Stimulated activated CD8-positive, alpha-beta memory T cell treated with anti-CD3 and anti-CD28 coated beads, Interleukin-12 subunit alpha, Interleukin-12 subunit beta, amount 100 ng/mL, for 24 hours (primary cell): ENCODE data around the gene SYNGAP1.
A peak's percentile ranks its signal among the peaks of the same experiment; 100 is the strongest.

Source experiments
- DNase-seq: peaks from one replicate; pipeline ENCODE4 v3.0.0-alpha.2; 2020; ENCODE audit errors: extremely low read depth

SYNGAP1 gene

DNA sequence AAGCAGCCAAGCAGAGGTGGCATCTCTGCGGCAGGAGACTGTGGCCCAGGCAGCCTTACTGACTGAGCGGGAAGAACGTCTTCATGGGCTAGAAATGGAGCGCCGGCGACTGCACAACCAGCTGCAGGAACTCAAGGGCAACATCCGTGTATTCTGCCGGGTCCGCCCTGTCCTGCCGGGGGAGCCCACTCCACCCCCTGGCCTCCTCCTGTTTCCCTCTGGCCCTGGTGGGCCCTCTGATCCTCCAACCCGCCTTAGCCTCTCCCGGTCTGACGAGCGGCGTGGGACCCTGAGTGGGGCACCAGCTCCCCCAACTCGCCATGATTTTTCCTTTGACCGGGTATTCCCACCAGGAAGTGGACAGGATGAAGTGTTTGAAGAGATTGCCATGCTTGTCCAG lies 15.0 kb upstream of the SYNGAP1 start:
- no peak for DNase-seq

DNA sequence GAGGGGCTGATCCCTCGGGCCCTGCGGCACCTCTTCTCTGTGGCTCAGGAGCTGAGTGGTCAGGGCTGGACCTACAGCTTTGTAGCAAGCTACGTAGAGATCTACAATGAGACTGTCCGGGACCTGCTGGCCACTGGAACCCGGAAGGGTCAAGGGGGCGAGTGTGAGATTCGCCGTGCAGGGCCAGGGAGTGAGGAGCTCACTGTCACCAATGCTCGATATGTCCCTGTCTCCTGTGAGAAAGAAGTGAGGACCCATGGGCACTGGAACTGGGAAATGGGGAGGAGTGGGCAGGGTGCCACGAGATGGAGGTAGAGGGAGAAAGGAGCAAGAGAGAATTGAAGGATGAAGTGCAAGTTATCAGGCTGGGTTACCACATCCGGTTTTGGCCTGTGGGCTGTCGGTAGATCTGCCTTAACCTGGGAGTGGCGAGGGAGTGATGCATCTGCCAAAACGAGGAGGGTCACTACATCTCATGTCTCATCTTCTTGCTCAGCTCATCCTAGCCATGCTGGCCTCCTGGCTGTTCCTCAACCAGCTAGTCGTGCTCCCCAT lies 14.4 kb upstream of the SYNGAP1 start:
- DNase-seq = no peak

DNA sequence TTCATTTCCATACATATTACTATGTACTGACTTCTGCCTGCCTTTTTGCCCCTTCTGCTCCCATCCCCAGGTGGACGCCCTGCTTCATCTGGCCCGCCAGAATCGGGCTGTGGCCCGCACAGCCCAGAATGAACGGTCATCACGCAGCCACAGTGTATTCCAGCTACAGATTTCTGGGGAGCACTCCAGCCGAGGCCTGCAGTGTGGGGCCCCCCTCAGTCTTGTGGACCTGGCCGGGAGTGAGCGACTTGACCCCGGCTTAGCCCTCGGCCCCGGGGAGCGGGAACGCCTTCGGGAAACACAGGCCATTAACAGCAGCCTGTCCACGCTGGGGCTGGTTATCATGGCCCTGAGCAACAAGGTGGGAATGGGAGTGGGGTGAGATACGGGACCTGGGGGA lies 13.7 kb upstream of the SYNGAP1 start:
- no peak for DNase-seq

DNA sequence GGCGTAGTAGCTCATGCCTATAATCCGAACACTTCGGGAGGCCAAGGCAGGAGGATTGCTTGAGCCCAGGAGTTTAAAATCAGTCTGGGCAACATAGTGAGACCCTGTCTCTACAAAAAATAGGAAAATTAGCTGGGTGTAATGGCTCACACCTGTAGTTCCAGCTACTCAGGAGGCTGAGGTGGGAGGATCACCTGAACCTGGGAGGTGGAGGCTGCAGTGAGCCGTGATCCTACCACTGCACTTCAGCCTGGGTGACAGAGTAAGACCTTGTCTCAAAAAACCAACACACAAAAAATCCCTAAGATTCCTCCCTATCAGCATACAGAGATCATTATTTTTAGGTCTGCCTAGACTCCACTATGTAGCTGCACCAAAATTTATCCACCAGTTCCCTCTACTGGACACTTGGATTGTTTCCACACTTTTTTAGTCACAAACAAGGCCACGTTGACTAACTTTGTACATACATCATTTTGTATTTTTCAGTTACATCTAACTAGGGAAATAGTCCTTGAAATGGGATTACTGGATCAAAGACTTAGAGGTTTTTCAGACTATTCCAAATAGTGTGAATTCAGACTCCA lies 12.6 kb upstream of the SYNGAP1 start:
- DNase-seq = no peak

DNA sequence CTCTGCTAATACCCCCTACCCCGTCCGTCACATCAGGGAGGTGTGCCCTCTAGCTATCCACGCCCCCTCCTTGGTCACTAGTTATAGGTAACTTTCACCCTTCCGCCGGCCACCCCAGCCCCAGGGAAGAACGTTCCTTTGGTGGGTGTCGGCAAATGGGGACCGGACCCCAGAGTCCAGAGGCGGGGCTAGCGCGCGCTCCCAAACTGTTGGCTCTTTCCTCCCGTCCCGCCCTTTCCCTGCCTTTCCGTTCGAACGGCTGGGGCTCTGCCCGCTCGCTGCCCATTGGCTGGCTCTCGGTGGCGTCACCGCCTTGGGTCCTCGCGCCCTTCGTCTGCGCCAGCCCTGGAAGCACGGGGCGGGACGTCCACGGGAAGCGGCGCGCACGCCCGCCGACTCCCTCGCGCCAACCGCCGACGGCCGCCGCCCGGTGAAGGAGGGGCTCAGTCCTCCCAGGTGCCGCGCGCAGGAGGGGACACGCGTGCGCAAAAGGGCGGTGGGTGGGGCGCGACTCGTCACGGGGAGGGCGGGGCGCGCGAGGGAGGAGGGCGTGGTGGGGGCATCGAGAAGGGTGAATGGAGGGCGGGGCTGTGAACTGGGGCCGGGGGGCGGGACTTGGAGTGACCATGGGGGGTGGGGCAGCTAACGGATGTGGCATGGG lies 9.7 kb upstream of the SYNGAP1 start:
- peak; percentile 92 for DNase-seq

DNA sequence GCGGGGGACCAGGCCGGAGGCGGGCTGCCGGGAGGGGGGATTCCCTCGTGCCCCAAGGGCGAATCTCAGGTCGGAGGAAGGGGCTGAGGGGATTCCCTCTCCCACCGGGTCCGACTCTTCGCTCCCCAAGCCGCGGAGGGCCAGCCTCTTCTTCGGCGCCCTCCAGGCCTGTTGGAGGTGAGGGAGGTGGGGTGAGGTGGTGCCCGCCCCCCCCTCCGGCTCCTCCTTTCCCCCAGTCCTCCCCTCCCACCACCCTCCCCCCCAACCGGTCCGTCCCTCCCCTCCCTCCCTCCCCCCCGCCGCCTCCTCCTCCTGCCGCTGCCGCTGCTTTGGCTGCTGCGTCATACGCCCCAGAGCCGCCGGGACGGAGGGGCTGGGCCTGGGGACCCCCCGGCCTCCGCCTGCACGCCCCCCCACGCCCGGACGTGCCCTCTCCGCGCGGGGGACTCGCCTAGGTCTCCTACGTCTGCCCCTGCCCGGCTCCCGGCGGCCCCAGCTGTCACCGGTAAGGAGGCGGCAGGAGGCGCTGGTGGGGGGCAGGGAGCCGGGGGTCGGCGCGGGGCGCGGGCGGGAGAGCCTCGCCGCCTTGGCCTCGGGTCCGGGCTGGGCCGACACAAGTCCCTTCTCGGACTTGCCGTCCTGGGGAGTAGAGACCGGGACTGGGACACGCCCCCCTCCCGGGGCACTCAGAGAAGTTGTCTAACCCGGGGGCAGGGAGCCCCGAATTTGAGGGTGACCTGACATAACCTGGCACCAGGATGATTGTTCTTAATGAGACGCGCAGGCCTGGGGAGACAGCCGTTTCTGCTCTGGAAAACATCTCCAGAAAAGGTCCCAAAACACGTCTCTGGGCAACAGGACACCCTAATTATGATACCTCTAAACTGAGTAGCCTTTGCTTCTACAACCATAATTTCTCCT lies 8.9 kb upstream of the SYNGAP1 start, which contains the start of gene PHF1:
PHF1 (plus strand) TSS at position 304 of the 921 bp plus-strand sequence. CDS start 1,250 bp downstream, outside the sequence.
- DNase-seq = no peak

DNA sequence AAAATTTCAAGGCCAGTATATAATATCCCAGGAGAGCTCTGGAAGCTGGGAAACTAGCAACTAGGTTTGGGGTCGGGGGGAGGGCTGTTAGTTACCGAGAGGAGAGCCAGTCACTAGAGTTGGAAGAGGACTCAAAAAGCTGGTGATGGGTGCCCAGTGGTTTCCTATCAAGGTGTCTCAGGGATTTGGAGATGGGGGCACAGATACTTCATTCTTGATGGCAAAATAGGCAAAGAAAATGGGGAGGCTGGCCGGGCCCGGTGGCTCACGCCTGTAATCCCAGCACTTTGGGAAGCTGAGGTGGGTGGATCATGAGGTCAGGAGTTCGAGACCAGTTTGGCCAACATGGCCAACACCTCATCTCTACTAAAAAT lies 8.2 kb upstream of the SYNGAP1 start:
- no peak for DNase-seq

DNA sequence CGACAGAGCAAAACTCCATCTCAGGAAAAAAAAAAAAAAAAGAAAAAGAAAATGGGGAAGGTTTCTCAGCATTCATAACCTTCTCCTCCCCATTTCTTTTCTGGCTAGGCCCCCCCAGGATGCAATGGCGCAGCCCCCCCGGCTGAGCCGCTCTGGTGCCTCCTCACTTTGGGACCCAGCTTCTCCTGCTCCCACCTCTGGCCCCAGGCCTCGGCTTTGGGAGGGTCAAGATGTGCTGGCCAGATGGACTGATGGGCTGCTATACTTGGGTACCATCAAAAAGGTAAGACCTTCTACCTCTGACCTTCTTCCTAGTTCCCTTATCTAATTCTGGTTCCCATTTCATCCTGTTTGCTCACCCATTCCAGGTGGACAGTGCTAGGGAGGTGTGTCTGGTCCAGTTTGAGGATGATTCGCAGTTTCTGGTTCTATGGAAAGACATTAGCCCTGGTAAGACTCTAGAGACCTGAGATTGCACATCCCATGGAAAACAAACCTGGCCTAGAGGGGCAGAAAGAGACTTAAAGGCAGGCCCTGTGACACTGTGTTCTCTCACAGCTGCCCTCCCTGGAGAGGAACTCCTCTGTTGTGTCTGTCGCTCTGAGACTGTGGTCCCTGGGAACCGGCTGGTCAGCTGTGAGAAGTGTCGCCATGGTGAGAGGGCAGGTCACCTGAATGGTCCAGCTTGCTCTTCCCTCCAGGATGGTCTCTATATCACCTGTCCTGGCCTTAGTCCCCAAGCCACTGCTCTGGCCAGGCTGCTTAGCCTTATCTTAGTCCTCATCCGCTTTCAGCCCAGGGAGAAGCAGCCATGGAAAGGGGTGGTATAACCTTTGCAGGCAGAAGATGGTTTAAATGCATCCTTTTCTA lies 7.5 kb upstream of the SYNGAP1 start:
- no peak for DNase-seq

DNA sequence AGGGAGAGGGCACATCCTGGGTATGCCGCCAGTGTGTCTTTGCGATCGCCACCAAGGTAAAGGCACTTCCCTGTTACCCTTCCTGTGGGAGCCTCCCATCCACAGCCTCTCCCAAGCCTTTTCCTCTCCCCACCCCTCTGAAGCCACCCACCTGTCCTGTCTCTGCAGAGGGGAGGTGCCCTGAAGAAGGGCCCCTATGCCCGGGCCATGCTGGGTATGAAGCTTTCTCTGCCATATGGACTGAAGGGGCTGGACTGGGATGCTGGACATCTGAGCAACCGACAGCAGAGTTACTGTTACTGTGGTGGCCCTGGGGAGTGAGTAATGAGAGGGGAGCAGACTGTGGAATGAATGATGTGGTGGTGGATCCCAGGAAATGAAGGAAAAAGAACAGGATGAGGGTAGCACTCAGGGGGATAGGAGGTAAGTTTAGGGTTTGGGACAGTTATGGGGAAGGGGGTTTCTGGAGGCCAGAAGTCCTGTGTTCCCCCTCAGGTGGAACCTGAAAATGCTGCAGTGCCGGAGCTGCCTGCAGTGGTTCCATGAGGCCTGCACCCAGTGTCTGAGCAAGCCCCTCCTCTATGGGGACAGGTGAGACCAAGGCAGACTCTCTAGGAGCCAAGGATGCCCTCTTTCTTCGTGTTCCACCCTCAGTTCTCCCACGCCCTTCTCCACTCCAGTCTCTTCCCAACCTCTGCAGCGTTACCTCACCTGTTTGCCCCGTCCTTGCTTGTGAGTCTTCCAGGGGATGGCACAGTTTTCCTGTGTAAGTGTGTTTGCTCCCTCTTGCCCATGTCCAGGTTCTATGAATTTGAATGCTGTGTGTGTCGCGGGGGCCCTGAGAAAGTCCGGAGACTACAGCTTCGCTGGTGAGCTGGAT lies 6.4 kb upstream of the SYNGAP1 start:
- no peak for DNase-seq

DNA sequence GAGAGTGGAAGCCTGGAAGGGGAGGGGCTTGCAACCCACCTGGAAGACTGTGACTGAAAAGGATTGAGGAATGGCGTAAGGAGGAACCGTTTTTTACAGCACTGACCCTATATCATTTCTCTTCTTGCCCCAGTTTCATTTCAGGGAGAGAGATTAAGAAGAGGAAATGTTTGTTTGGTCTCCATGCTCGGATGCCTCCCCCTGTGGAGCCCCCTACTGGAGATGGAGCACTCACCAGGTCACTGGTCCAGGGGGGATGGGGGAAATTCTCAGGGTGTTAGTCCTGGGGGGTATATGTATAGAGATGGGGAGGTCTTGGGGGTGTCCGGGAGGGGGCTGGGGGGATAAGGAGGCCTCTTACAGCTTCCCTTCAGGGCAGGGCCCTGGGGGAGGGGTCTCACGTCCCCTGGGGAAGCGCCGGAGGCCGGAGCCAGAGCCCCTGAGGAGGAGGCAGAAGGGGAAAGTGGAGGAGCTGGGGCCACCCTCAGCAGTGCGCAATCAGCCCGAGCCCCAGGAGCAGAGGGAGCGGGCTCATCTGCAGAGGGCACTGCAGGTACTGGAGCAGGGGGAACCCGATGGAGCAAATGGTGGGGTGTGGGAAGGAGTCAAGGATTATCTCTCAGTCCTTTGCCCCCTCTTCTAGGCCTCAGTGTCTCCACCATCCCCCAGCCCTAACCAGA lies 5.1 kb upstream of the SYNGAP1 start:
- no peak for DNase-seq

DNA sequence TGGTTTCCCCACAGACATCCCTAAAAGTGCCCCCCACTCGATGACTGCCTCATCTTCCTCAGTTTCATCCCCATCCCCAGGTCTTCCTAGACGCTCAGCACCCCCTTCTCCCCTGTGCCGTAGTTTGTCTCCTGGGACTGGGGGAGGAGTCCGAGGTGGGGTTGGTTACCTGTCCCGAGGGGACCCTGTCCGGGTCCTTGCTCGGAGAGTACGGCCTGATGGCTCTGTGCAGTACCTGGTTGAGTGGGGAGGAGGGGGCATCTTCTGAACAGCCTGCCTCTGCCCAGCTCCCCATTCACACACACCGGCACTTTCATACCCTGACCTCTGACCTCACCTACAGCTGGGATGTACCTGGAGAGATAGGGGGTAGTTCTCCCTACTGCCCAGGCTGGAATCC lies 4.0 kb upstream of the SYNGAP1 start:
- no peak for DNase-seq

DNA sequence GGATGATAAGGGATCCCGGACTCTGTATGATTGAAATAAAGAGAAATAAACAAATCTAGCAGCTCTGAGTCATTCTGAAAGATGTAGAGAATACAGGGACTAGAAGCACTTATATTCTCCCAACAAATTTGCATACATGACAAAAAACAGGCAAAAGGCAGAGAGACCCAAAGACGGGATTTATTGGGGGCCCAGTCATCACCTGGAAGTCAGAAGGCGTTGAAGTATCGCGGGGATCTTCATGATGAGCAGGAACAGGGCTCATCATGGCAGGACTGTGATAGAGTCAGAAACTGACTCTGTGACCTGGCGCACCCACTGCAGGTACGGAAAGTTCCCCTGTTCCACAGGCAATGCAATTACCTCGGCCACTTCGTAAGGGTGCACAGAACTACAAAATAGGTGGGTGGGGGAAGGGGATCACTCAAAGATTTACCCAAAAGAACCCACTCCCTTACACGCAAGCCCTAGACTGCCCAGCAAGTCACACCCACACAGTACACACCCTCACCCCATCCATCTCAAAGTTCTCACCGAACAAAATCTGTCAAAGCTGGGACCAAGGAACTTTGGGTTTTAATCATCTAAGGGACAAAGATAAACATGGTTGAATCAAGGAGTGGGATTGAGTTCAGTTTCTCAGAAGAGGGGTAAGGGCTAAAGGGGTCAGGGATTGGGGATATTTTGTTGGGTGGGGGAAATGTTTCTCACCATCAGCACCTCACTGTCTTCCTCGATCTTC lies 3.3 kb upstream of the SYNGAP1 start:
- no peak for DNase-seq

DNA sequence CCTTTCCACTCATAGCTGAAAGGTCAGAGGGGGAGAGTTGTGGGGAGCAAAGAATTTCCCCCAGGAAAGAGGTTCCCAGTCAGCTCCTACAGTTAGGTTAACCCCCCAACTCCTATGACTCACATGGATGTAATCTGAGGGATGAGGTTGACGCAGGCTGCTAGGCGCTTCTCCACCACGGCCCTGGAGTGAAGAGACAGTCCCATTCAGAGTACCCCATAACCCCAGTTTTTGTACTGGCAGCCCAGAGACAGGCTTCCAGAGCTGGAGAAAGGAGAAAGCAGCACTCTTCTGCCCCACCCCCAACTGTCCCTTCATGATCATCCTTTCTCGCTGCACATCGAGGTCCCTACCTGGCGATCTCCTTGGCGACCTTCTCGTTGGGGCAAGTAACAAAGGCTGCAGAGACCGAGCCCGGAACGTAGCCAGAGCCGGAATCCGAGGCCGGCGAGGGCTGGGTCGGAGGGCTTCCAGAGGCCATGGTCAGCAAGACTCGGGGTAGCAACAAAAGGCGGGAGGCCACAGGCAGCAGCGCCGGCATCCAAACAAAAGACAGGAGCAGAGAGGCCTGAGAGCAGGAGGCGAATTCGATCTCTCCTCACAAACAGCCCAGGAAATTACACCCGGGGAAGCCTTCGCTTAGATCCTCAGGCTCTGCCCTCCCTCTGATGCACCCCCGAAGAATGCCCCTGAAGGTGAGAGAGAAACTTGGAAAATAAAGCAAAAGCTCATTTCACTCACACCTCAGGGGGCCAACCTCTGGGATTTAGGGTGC lies 2.5 kb upstream of the SYNGAP1 start:
- no peak for DNase-seq

DNA sequence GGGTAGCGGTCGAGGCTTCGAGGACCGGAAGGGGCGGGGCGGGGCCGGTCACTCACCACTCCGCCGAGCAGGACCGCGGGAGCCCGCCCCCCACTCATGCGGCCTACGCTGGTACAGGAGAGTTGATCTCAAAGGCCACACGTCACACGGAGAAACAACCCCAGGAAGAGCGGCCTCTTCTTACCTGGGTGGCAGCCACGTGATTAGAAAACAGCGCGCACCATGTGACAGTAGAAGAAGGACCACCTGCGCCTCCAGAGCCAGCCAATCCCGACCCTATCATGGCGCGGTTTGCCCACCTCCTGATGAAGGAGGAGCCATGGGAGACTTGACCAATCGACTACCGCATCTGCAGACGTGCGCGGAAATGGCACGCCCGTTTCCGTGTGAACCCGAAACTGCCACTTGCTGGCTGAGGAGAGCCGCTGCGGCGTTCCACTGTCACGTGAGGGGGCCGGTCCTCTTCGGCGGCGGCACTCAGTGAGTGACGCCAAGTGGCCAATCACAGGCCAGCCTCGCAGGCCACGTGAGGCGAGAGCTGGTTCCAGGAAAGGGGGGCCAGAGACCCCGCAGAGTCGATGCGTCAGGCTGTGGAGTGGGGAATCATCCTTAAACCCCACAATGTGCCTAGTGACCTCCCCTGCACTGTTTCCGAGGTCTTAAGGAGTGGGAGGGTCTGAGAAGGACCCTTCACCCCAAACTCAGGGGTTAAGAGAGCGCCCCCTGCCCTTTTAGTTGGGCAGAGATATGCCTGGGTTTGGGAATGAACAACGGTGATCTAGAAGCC lies 1.8 kb upstream of the SYNGAP1 start, which contains the start of gene CUTA:
CUTA (minus strand) TSS at position 205 of the 787 bp plus-strand sequence; CDS start at position 98, 107 bp downstream.
- peak; percentile 97 for DNase-seq

DNA sequence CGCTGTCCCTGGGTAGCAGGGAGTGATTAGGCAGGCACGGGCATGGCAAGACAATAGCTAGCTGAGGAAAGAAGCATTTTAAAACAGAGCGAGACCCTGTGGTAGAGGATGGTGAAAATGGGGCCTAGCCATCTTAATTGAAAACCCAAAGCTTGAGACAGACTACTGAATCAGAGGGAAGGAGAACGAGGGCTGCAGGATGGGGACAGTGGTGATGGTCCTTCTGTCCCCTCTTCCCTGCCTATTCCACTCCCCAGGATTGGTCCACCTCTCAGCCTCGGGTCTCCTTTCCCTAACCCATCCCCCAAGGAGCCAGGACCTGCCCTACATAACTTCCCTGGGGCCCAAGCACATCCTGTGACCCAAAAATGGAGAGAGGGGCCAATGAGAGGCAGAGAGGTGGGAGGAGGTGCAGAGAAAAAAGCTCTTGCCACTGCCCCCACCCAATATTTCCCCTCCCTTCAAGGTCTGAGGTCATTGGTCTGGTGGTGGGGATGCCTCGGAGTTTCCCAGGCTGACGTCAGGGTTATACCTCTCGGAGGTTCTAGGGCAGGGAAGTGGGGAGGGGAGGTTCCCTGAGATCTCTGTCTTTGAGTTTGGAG lies 1.1 kb upstream of the SYNGAP1 start:
- no peak for DNase-seq

DNA sequence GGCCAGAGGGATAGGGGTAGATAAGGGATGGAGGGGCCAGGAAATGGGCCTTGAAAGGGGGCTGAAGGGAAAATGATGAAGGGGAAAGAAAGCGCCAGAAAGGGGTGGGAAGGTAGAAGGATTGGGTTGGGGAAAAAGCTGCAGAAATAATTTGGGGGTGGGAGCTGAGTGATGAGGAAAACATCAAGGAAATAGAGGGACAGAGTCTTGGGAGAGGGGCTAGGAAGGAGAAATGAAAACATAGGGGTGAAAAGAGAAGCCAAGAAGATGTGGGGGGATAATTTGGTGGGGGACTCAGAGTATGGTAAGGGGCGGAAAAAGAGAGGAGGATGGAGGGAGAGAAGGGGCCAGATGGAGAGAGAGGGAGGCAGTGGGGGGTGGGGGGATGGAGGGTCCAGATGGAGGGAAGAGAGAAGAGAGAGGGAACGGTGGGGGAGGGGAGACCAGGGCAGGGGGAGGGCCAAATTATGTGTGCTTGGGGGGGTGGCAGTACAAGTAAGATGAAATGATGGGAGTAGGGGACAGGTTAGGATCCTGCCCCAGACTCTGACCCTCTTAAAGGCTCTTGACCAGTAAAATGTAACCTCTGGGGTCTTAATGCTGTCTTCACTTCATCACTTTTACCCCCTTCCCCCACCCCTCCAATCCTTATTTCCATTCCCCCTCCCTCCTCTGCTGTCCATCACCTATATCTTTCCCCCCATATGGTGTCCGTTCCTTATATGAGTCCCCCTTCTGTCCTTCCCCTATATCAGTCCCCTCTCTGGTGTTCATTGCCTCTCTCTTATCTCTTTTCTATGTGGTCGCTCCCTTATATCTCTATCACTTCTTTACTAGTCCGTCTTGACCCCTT lies 852 bp downstream of the SYNGAP1 start:
- DNase-seq = no peak
